OCI-LY3 (cell line): ENCODE results near the gene TESK2.

Experiments
- H2AFZ ChIP-seq: fragments of 200-600, 300-600 bp; shearing (Covaris generic); 2 replicates; pipeline ENCODE4 v1.6.0; 2014; ENCODE audit warnings: antibody characterized with exemption, low read depth, low read length
- H3K27ac ChIP-seq: fragments of 200-600, 300-600 bp; sonication (generic); 2 replicates; pipeline ENCODE4 v1.5.1; 2014; ENCODE audit warnings: mild to moderate bottlenecking, low read length, moderate library complexity, mixed read lengths
- H3K27me3 ChIP-seq: fragments of 200-600, 300-600 bp; sonication (generic); 2 replicates; pipeline ENCODE4 v1.6.1; 2014; ENCODE audit warnings: low read depth, low read length, mixed read lengths
- H3K36me3 ChIP-seq: fragments of 200-600, 300-600 bp; sonication (generic); replicated peaks from 2 replicates; pipeline ENCODE3; 2014; ENCODE audit warnings: low read depth, low read length, mixed read lengths
- H3K4me1 ChIP-seq: fragments of 300-600, 200-600 bp; sonication (generic); 2 replicates; pipeline ENCODE4 v1.6.1; 2014; ENCODE audit warnings: low read length, mixed read lengths
- H3K4me2 ChIP-seq: fragments of 200-600, 300-600 bp; sonication (generic); 2 replicates; pipeline ENCODE4 v1.6.1; 2014; ENCODE audit warnings: low read length, mixed read lengths
- H3K4me3 ChIP-seq: fragments of 300-600, 200-600 bp; sonication (generic); 2 replicates; pipeline ENCODE4 v1.5.1; 2014; ENCODE audit warnings: antibody characterized with exemption, mild to moderate bottlenecking, low read length, moderate library complexity
- H3K79me2 ChIP-seq: fragments of 300-600, 200-600 bp; shearing (Covaris generic); 2 replicates; pipeline ENCODE4 v1.6.1; 2014; ENCODE audit warnings: mild to moderate bottlenecking, low read length, mixed read lengths
- H3K9ac ChIP-seq: fragments of 300-600, 200-600 bp; shearing (Covaris generic); 2 replicates; pipeline ENCODE4 v1.6.0; 2014; ENCODE audit warnings: mild to moderate bottlenecking, low read length, moderate library complexity
- H3K9me3 ChIP-seq: fragments of 200-600, 300-600 bp; shearing (Covaris generic); 2 replicates; pipeline ENCODE4 v1.6.1; 2014; ENCODE audit warnings: low read length, mixed read lengths; ENCODE audit not compliant: insufficient read depth
- H4K20me1 ChIP-seq: fragments of 200-600, 300-600 bp; sonication (generic); 2 replicates; pipeline ENCODE4 v1.6.1; 2016; ENCODE audit warnings: low read length, mixed read lengths; ENCODE audit not compliant: insufficient read depth
- EZH2phosphoT487 ChIP-seq: fragments of 200-600 bp; shearing (Covaris generic); IDR thresholded peaks from 2 replicates; pipeline ENCODE4 v1.6.1; 2018; ENCODE audit warnings: antibody characterized with exemption, mixed run types, low read depth
- TF ChIP-seq, protein P1 (sequence below): fragments of 200-600, 300-600 bp; sonication (generic); IDR thresholded peaks from 2 replicates; pipeline ENCODE4 v1.5.1; 2014; ENCODE audit warnings: antibody characterized with exemption, low read length, low read depth

TESK2 gene

DNA sequence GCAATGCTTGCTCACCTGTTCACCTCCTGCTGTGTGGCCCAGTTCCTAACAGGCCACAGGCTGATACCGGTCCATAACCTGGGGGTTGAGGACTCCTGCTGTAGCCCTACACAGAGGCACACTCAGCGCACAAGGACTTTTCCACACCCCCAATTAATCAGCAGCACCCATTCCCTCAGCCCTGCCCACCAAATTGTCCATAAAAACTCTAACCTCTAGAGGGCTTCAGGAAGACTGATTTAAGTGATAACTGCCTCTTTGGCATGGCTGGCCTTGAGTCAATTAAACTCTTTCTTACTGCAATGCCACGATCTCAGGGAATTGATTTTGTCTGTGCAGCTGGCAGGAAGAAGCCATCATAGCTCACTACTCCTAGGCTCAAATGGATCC is 79.5 kb downstream of the TESK2 start:
- Histone ChIP-seq H3K9me3 (no peaks in the 10 kb centered on the region), H3K9ac (no peak overlapping the region), H3K4me1 (peaks cover 7% of the 10 kb centered on the region), H3K4me3 (no peak overlapping the region), H3K27me3 (no peaks in the 10 kb centered on the region), H3K79me2 (no peaks in the 10 kb centered on the region), H3K36me3 (no peaks in the 10 kb centered on the region), H2AFZ (no peak overlapping the region), H3K4me2 (no peak overlapping the region), H3K27ac (no peak overlapping the region), H4K20me1 (no peaks in the 10 kb centered on the region)
- no peak for TF ChIP-seq EZH2phosphoT487
- TF ChIP-seq, protein P1, sequence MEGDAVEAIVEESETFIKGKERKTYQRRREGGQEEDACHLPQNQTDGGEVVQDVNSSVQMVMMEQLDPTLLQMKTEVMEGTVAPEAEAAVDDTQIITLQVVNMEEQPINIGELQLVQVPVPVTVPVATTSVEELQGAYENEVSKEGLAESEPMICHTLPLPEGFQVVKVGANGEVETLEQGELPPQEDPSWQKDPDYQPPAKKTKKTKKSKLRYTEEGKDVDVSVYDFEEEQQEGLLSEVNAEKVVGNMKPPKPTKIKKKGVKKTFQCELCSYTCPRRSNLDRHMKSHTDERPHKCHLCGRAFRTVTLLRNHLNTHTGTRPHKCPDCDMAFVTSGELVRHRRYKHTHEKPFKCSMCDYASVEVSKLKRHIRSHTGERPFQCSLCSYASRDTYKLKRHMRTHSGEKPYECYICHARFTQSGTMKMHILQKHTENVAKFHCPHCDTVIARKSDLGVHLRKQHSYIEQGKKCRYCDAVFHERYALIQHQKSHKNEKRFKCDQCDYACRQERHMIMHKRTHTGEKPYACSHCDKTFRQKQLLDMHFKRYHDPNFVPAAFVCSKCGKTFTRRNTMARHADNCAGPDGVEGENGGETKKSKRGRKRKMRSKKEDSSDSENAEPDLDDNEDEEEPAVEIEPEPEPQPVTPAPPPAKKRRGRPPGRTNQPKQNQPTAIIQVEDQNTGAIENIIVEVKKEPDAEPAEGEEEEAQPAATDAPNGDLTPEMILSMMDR = no peak

DNA sequence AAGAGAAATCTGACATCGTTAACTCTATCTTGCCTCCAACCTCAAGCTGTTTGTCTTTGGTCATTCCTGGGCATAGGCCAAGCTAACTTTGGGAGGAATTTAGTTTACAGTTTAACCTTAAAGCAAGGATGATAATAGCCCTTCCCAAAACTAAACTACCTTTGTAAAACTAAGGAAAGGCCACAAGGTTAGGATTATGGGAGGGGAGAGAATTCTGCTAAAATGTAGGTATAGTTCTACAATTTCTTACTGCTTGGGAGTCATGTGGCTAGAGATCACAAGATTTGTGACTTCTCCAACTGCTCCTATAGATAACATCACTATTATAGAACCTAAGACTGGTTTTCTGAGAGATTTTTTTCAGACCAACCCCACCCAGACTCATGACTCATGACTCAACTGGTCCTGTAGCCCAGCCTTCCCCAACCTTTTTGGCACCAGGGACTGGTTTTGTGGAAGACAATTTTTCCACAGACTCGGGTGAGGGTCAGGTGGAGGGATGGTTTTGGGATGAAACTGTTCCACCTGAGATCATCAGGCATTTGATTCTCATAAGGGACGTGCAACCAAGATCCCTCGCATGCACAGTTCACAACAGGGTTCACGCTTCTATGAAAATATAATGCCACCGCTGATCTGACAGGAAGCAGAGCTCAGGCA is 80.0 kb downstream of the TESK2 start:
- H3K27ac ChIP-seq = no peak overlapping the region
- no peak overlapping the region for H3K9ac ChIP-seq
- TF ChIP-seq, protein P1 = no peak
- TF ChIP-seq EZH2phosphoT487 = no peak
- no peaks in the 10 kb centered on the region for H3K9me3 ChIP-seq
- no peaks in the 10 kb centered on the region for H4K20me1 ChIP-seq
- H3K4me2 ChIP-seq = no peak overlapping the region
- no peaks in the 10 kb centered on the region for H3K36me3 ChIP-seq
- H3K27me3 ChIP-seq = no peaks in the 10 kb centered on the region
- H3K79me2 ChIP-seq = no peaks in the 10 kb centered on the region
- H2AFZ ChIP-seq = no peak overlapping the region
- H3K4me1 ChIP-seq = peaks cover 7% of the 10 kb centered on the region
- H3K4me3 ChIP-seq = no peak overlapping the region

DNA sequence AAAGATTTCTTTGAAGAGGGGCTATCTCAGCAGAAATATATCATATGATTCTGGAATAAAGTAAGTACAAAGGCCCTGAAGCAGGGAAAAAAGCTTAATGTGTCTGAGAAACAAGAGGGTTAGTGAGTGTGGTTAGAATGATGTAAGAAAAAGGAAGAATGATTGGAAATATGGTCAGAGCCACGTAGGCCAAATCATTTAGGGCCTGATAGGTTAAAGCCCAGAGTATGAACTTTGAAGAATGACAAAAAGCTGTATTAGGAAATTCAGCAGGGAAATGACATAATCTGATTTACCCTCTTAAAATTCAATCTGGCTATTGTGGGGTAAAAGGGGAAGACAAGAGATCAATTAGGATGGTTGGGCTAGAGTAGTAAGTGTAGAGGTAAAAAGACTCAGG is 81.7 kb downstream of the TESK2 start:
- no peak for TF ChIP-seq EZH2phosphoT487
- TF ChIP-seq, protein P1 = no peak
- Histone ChIP-seq H4K20me1 (no peaks in the 10 kb centered on the region), H3K36me3 (no peaks in the 10 kb centered on the region), H3K79me2 (no peaks in the 10 kb centered on the region), H3K27me3 (no peaks in the 10 kb centered on the region), H3K9ac (no peak overlapping the region), H3K27ac (no peak overlapping the region), H3K4me2 (no peak overlapping the region), H3K9me3 (no peaks in the 10 kb centered on the region), H3K4me1 (peaks cover 7% of the 10 kb centered on the region), H3K4me3 (no peak overlapping the region), H2AFZ (no peak overlapping the region)

DNA sequence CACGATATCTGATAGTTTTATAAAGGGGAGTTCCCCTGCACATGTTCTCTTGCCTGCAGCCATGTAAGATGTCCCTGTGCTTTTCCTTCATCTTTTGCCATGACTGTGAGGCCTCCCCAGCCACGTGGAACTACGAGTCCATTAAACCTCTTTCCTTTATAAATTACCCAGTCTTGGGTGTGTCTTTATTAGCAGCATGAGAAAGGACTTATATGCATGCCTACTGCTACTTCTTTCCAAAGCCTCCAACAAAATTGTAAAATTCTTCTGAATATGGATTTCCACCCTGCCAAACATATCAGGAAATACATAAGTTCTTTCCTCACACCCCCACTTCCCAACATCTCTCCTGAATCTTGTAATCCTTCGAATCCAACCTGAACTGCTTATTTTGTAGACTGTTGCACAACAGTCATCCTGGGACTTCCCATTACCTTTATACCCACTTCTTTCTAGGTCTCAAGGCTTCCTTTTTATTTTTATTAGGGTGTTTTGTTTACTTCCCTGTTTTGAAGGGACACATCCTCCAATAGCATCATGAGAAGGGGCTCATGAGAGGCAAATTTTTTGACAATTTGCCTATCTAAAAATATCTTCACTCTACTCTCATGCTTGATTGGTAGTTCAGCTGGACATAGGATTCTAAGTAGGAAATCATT is 83.2 kb downstream of the TESK2 start:
- H3K27ac ChIP-seq = no peak overlapping the region

More for the DNA sequence above, 83.2 kb downstream of the TESK2 start:
- H3K4me3 ChIP-seq = no peak overlapping the region
- H3K4me1 ChIP-seq = peaks cover 3% of the 10 kb centered on the region
- no peaks in the 10 kb centered on the region for H3K9me3 ChIP-seq
- TF ChIP-seq, protein P1 = no peak
- TF ChIP-seq EZH2phosphoT487 = no peak
- no peak overlapping the region for H3K9ac ChIP-seq
- H3K79me2 ChIP-seq = no peaks in the 10 kb centered on the region
- H3K4me2 ChIP-seq = no peak overlapping the region
- H3K27me3 ChIP-seq = no peaks in the 10 kb centered on the region
- H3K36me3 ChIP-seq = no peaks in the 10 kb centered on the region
- H2AFZ ChIP-seq = no peak overlapping the region
- no peaks in the 10 kb centered on the region for H4K20me1 ChIP-seq
